ENCODE data around the gene TBC1D14.

TBC1D14 gene

GRCh38 chr4:7027284-7027683 lies 117.7 kb downstream of the TBC1D14 start:
- DNase-seq = no peak

- DNase-seq = no peak
These were observed 118.3 kb downstream of the TBC1D14 start for GRCh38 chr4:7027913-7028312.

DNA sequence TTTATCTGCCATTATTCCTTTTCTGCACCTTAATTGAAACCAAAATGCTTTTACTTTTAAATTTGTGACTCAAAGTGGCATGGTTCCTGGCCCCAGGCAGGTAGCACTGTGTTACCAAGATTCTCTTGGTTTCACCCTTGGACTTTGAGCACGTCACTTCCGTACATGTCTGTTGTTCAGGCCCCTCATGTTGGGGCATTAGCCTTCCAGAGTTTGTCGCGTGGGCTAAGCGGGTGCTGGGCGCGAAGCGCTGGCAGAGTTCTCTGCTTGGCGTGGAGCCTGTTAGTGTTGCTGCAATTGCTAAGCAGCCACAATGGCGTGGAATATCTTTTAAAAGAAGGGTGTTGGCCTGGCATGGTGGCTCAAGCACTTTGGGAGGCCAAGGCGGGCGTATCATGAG lies 119.6 kb downstream of the TBC1D14 start:
- DNase-seq = no peak

DNA sequence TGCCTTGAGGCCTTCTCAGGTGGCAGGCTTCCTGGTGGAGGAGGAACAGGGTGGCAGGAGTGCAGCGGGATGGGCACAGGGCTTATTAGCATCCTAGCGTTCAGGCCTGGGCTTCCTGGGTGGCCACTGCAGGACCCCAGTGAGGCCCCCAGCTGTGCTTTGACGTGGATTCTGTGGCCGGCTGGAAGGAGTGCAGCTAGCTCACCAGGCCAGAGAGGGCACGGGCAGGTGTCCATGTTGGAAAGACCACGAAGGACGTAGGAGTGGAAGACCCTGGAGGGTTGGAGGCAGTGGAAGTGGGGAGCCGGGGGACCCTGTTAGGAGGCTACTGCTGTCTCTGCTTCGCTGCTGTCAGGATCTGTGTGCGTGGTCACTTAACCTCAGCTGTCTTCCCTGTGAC lies 120.3 kb downstream of the TBC1D14 start:
- no peak for DNase-seq

GRCh38 chr4:7030856-7031255 lies 121.2 kb downstream of the TBC1D14 start:
- no peak for DNase-seq

DNA sequence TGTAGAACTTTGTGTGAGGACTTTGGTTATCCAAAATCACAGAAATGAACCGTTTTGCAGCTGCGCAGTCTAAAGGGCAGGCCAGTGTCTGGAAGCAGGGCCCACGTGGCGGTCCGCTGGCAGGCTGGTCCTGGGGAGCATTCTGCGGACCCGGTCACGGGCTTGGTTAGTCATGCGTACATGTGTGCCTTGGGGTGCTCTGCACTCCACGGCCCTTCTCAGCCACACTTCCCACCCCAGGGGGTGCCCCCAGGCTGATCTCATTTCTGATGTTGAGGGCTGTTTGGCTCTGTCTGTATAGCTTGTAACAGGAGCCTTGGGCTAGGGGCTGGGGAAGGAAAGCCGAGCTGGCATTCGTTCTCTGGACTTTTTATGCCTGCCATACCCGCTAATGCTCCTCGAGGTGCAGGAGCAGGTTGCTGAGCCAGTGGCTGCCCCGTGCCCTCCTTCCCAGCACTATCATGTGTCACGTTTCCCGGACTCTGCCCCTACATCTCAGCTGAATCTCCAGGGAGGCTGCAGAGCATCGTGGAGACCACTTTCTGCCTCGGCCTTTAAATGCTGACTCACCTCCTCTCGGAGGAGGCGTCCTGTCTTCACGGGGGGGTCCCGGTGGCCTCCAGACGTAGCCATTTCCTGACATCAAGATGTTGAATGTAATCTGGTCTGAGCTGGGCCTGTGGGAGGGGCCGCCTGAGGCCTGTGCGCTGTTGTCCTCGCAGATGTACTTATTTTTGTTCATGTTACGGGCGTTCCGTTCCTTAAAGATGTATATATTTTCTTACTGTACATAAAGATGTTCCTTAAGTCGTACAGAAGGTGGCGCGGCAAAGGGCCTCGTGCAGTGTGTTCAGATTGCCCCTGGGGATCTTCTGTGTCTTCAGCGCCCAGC lies 122.2 kb downstream of the TBC1D14 start:
- DNase-seq = no peak

DNA sequence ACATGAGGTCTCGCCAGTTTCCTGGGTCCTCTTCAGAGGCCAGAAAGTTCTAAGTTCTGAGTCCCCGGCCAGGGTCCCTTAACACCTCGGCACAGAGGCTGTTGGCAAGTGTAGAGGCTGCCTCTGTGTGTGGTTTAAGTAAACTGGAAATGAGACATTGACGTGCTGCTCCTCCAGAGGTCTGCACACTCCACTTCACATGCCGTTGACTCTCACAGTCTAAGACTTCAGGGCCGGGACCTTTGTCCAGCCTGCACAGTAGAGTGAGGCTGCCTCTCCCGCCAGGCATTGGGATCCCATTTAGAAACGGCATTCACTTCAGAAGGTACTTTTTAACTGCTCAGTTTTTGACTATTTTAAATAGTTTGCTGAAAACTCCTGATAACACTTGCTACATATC lies 123.0 kb downstream of the TBC1D14 start:
- DNase-seq = no peak

GRCh38 chr4:7034262-7035081 lies 124.8 kb downstream of the TBC1D14 start:
- no peak for DNase-seq

- no peak for DNase-seq
These were observed 127.8 kb downstream of the TBC1D14 start for GRCh38 chr4:7037425-7037824.

DNA sequence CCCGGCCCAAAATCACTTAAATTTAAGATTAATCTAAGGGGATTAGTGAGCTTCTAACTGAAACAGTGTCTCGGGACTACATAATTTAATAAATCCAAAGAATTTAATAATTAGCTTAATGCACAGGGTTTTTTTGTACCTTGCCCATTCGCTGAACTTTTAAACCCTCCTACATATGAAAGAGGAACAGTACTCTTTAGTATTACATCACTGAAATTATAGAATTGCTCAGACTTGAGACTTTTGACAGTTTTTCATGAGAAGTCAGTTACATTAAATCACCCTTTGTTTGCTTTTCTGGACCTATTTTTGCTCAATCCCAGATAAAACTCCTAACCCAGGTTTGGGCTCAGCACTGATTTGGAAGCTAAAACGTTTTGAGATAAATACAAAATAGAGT lies 131.1 kb downstream of the TBC1D14 start:
- DNase-seq = no peak

GRCh38 chr4:7041246-7041645 lies 131.6 kb downstream of the TBC1D14 start:
- DNase-seq = no peak

- peak; percentile 50 for DNase-seq
These were observed 132.3 kb downstream of the TBC1D14 start for GRCh38 chr4:7041801-7042502.

DNA sequence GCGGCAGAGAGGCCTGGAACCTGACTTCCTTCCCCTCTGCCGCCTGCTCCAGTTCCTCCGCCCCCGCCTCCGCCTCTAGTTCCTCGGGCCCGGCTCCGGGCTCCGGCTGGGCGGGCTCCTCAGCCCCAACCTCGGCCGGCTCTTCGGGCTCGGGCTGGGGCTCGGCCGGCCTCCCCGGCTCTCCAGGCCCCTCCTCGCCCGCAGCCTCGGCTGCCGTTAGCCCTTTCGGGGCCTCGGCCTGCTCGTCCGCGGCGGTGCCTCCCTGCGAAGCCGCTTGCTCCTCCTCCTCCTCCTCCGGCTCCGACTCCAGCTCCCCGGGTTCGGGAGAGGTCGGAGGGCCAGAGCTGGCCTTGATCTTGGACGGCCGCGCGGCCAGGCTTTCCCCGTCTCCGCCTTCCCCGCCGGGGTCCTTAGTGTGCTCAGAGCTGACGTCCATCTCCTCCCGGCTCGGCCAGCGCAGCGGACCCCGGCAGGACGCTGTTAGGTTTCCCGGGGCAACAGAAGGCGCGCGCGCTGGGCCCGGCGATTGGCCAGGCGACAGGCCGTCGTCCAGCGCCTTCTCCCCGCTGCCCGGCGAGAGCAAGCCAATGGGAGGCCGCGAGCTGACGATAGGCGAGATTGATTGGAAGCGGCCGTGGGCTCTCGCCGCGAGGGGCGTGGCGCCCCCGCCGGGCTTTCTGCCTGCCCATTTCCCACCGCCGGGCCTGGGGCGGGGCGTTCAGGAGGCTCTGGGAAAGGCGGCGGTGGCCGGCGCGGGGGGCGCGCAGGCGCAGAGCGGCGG lies 133.1 kb downstream of the TBC1D14 start:
- peak; percentile 91 for DNase-seq

GRCh38 chr4:7043284-7044136 lies 133.9 kb downstream of the TBC1D14 start, which contains the start of gene TADA2B:
Gene TADA2B, plus strand, starts transcription at chr4:7043372. Its CDS starts 208 bp downstream, at chr4:7043580.
- peak; percentile 25 for DNase-seq

DNA sequence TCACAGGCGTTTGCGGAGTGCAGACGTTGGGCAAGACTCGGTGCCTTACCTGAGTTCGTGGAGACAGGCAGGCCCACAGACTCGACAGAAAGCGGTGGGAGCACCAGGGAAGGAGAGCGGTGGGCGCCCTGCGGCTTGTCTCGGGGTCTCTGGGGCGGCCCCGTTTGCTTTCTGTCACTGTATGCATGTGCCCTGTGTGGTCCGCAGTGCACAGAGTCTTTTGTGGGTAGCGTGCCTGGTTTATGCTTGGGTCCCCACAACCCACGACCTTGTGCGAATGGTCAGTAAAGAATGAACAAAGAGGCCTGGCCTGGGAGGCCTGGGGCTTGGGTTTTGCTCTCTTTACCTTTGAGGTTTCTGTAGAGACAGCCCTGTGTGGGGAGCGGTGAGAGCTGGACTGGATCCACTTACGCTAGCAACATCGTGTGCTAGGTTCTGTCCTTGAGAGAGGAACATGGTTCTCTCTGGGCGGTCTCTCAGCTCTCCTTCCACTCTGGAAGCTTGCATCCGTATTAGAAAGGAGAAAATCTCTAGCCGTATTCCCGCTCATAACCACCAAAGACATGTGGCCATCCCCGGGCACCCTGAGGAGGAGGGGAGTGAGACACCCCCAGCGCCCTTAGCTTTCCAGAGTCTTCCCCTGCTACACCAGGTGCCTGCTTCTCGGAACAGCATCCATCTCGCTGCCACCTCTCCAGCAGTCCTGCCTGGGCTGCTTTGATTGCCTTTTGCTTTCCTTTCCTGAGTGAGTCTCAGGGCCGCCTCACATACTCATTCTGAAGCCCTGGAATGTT lies 134.7 kb downstream of the TBC1D14 start:
- no peak for DNase-seq

GRCh38 chr4:7045553-7045952 lies 135.9 kb downstream of the TBC1D14 start:
- DNase-seq = no peak

- DNase-seq = no peak
These were observed 136.6 kb downstream of the TBC1D14 start for GRCh38 chr4:7045961-7046921.

- no peak for DNase-seq
These were observed 137.3 kb downstream of the TBC1D14 start for GRCh38 chr4:7046971-7047370.

GRCh38 chr4:7048642-7049041 lies 139.0 kb downstream of the TBC1D14 start:
- DNase-seq = no peak
